Islet of Langerhans (tissue), 1 donor: ENCODE data around the gene TNS3.

ENCODE experiments used
- FAIRE-seq: peaks from one replicate; lab custom pipeline; 2011; peaks lifted over from hg19 to GRCh38; lab: Jason Lieb, UNC

Gene TNS3

GRCh38 chr7:47404010-47404409 lies 177.9 kb downstream of the TNS3 start:
- FAIRE-seq, result no peak

GRCh38 chr7:47402941-47403866 lies 178.7 kb downstream of the TNS3 start:
- no peak for FAIRE-seq

DNA sequence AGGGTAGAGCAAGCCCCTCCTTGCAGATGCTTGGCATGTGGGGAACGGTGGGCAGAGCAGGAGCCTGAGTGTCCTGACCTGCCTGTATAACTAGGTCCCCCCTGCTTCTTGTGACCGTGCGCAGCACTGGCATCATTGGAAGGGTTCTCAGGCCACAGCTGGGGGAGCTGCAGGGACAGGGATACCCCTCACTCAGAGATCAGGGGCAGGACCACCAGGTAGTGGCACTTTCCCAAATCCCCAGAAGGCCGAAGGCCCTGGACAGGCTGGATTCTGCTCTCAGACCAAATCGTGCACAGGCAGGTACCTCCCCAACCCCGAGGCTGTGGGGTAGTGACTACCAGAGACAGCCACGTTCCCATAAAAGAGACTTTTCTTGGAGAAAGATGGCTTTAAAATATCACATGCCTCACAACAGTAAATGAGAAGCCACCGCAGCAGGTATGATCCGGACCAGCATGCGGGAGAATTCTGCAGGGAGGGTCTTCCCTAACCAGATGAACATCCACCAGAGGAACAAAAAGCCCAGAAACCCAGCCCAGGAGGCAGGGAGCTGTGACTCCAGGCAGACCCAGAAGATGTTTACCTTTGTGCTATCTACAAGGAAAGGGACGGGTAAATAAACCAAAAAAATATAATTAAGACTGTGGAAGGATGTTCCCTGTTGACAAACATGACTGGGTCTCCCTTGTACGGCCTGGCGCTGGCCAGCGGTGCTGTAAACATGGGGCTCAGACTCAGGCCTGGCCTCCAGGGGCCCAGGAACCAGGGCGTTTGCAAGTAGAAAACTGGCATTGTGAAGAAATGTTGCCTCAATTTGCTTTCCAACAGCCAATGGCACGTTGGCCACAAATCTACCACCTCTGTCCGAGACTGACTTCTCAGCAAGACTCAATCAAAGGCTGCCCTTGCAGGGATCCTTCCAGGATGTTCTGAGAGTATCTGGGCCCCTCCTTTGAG lies 180.0 kb downstream of the TNS3 start:
- FAIRE-seq, result no peak

GRCh38 chr7:47400741-47401206 lies 181.1 kb downstream of the TNS3 start:
- FAIRE-seq, result no peak

GRCh38 chr7:47400001-47400400 lies 181.9 kb downstream of the TNS3 start:
- no peak for FAIRE-seq

GRCh38 chr7:47394751-47395252 lies 187.1 kb downstream of the TNS3 start:
- no peak for FAIRE-seq

DNA sequence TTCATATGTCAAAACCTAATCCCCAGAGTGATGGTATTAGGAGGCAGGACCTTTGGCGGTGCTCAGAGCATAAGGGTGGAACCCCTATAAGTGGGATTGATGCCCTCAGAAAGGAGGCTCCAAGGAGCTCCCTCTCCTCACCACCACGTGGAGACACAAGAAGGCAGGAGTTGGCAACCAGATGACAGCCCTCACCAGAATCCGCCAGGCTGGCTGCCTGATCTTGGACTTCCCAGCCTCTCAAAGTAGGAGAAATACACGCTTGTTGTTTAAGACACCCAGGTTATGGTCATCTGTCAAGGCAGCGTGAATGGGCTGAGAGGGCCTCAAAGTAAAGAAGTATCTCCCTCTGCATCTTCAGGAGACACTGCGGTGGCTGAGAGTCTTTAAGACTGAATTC lies 187.7 kb downstream of the TNS3 start:
- no peak for FAIRE-seq

- no peak for FAIRE-seq
These were observed 188.5 kb downstream of the TNS3 start for GRCh38 chr7:47393406-47393805.

- no peak for FAIRE-seq
These were observed 189.6 kb downstream of the TNS3 start for GRCh38 chr7:47392241-47392759.

GRCh38 chr7:47391726-47392125 lies 190.2 kb downstream of the TNS3 start:
- FAIRE-seq, result no peak

GRCh38 chr7:47390914-47391313 lies 191.0 kb downstream of the TNS3 start:
- no peak for FAIRE-seq

DNA sequence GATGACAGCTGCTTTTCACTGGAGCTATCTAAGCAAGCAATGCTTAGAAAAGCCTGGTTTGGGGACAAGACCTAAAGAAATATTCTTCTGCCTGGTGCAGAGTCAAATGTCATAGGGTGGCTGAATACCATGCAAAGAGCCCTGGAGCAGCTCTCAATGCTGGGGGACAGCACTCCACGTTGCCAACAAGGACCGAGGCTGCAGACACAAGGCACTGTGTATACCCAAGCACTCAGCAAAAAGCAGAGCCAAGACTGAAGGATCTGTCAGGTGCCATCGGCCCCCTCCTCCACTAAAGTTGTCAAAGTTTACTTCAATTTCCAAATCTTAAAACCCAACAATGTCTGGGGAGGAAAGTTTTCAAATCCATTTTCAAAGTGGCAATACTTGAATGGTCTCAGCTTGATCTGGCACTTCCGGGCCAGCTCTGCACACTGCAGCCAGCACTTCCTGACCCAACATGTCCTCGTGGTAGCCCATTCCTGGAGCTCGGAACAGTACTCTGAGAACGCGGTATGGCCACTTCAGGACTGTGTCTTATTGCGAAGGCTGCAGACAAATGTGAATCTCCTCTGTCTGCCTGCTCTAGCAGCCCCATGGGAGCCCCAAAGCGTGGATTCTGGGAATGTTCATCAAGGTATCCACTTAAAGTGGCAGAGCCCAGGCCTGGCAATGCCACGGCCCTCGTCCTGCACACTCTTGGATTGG lies 191.8 kb downstream of the TNS3 start:
- no peak for FAIRE-seq

GRCh38 chr7:47389171-47389922 lies 192.6 kb downstream of the TNS3 start:
- no peak for FAIRE-seq

- no peak for FAIRE-seq
These were observed 194.4 kb downstream of the TNS3 start for GRCh38 chr7:47387506-47387905.

DNA sequence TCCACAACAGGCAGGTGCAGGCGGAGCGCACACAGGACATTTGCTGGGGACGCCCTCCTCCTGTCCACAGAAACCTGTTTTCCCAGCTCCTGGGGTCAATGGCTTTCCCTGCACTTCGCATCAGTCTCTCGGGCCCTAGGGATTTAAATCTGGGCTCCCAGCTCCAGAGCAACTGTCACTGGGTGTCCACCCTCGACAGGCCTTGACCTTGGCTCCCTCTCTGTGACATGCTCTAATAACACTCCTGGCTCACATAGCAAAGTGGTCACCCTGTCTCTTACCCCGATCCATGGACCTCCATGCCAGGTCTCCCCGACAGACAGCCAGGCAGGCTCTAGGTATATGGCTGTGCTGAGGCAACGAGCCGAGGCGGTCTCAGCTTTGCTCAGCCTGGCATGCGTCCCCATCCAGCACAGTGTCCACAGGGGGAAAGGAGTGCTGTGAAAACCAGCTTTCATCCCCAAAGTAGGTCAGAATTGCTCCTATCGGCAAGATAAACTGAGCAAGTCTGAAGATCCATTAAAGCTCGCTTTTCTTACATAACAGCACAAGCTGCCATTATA lies 195.6 kb downstream of the TNS3 start:
- FAIRE-seq, result no peak

- no peak for FAIRE-seq
These were observed 196.3 kb downstream of the TNS3 start for GRCh38 chr7:47385536-47386125.

DNA sequence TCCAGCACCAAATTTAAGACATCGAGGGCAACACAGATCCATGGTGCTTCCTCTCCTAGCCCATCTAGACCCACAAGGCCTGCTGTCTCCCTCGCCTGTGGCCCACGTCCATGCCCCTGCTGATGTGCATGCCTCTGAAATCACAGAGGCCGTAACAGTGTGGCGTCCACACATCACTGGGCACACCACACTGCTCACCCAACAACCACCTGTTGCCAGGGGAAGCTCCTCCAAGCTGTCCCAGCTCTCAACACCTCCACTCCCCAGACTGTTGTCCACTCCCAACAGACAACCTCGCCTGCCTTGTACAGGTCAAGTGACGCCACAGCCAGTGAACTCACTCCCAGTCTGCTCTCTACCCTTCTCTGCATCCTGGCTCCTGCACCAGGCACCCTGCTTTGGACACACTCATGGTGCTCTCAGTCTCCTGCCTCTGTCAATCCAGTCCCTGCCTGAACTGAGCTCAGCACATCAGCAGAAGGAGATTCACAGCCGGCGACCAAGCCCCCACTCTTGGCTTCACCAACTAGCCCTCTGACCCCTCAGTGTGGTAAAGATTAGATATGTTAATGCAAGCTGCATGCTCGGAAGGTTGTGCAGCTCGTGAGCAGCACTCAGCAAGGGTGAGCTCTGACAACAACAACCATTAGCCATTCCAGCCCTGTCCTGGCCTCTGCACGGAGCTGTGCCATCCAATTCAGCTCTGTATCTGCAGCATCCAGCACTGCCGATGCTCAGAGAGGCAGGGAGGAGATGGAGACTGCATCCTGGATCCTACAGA lies 197.0 kb downstream of the TNS3 start:
- FAIRE-seq, result no peak

DNA sequence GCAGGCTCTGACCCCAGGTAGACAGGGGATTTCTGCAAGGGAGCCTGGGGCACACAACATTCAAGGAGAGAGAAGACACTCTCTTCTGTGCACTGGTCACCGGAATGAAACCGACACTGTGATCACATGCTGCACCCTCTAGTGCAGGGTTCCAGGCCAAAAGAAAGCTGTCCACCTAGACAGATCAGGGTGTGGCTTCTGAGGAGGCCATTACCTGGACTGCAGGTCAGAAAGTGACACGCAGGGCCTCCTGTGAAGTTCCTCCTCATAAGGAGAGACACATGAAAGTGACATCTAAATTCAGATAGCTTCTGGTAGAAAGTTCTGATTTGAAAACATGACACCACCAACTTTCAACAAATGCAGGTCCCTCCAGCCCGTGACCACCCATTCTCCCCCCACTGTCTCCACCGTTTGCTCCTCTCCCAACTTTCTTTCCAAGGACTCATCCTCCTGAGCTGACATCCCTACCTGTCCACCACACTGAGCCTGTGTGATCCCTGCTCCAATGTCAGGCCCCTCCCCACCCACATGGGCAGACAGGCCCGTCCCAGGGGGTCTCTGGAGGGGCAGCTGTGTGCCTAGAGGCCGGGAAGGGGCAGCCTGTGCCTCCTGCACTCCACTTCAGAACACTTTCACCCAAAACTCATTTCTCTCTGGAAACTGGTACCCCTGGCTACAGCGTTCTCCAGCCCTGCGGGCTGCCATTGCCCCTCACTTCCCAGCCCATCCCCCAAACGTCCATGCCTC lies 198.0 kb downstream of the TNS3 start:
- FAIRE-seq, result no peak

DNA sequence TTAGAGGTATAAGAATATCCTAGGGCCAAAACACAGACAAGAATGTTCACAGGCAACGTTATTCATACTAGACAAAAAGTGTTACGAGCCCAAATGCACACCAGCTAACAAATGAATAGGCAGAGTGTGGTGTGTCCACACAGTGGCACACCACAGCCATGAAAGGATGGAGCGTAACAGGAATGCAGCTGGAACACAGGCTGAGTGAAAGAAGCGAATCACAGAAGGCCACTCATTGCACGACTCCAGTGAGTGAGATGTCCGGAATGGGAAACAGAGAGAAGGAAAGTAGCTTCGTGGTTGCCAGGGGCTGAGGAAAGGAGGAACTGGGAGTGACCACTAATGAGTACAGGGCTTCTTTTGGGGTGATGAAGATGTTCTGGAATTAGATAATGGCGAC lies 198.8 kb downstream of the TNS3 start:
- no peak for FAIRE-seq
